IPS-18c (cell line): ENCODE data around the gene NCAM1.

Experiments used
- H3K4me3 ChIP-seq: 2 replicates; pipeline ENCODE4 v1.7.0; 2013; ENCODE audit warnings: low read depth, mild to moderate bottlenecking, low read length, moderate library complexity; ENCODE audit not compliant: insufficient read depth
- H3K9me3 ChIP-seq: one replicate; pipeline ENCODE4 v1.6.1; 2013; ENCODE audit warnings: mild to moderate bottlenecking, low read length, moderate library complexity; ENCODE audit not compliant: control insufficient read depth, insufficient read depth

NCAM1 gene

DNA sequence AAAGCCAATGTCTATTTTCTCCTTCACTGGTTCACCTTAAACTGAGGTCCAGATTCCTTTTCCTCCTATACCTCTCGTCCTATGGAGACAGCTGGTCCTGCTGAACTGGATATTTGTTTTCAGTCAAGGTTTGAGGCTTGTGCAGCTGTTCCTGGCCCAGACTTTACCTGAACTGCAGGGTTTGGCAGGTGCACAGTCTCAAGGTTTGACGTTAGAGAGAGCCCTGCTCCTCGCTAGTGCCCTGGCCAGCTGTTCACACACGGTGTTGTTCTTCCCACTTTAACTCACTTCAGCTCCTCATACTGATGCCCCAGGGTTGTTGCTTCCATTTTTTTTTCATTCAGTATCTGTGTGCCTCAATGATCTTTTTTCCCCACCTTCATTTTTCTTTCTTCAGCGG, 279.2 kb downstream of the NCAM1 start:
- Histone ChIP-seq H3K4me3 (no peak overlapping the region), H3K9me3 (no peaks in the 10 kb centered on the region)

DNA sequence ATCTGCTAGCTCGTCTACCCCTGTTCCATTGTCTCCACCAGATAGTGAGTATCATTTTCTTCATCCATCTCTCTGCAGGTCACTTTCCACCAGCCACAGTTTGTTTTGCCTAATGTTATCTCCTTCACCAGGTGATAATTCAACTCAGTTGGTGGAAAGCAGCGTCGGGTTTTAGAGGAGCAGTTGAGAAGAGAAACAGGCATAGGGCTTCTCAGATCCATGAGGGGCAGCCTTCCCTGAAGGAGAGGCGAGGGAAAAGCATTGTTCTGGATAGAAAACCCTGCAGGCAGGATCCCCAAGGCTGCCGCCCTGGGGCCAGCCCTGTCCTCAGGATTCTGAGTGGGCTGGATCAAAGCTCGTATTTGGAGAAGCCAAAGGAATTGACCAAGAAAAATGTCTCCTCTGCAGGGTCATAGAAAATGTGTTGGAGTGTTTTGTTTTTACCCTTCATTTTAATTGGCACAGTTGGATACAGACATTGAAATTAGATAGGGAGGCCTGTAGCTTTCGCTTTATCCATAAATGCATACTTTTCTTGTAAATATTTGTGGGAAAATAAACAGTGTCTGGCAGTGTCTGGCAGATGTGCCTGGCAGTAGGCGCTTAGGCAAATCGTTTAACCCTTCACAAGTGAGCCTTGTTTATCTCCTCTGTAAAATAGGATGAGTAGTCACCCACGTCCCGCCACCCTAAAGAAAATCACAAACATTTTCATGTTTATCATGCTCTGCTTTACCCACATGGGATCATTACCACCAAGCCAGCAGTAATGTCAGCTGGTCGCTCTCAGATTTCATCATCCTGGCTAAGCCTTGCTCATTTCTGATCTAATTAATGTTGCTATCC, 279.8 kb downstream of the NCAM1 start:
- Histone ChIP-seq H3K9me3 (no peaks in the 10 kb centered on the region), H3K4me3 (no peak overlapping the region)

DNA sequence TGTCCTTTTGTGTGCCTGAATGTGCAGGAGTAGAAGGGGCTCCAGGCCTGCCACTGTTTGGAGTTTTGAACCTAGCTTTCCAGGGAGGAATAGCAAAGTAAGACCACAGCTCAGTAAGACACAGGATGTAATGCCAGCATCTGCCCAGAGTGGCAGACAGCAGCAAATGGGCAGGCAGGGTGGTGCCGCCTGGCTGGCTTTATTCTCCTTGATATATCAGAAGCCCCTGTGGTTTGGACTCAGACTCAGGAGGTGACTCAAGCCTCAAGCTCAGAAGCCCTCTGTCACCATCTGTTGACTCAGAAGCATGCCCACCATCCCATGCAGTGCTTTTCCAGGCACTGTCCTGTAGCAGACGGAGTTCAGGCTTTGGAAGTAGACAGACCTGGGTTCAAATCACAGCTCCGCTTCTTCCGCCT, 280.4 kb downstream of the NCAM1 start:
- Histone ChIP-seq H3K4me3 (no peak overlapping the region), H3K9me3 (no peaks in the 10 kb centered on the region)

DNA sequence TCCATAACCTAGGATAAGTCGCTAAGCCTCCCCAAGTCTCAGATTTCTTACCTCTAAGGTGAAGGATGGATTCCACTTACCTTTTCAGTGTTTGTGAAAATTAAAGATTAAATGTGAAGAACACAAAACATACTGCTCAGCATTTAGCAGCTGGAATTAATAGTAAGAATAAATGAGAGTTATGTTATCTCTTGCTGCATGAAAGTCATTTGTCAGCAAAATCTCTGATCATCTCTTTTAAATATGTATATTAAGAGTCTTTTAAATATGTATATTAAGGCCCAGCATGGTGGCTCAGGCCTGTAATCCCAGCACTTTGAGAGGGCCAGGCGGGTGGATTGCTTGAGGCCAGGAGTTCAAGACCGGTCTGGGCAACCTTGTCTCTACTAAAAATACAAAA, 280.8 kb downstream of the NCAM1 start:
- H3K4me3 ChIP-seq = no peak overlapping the region

DNA sequence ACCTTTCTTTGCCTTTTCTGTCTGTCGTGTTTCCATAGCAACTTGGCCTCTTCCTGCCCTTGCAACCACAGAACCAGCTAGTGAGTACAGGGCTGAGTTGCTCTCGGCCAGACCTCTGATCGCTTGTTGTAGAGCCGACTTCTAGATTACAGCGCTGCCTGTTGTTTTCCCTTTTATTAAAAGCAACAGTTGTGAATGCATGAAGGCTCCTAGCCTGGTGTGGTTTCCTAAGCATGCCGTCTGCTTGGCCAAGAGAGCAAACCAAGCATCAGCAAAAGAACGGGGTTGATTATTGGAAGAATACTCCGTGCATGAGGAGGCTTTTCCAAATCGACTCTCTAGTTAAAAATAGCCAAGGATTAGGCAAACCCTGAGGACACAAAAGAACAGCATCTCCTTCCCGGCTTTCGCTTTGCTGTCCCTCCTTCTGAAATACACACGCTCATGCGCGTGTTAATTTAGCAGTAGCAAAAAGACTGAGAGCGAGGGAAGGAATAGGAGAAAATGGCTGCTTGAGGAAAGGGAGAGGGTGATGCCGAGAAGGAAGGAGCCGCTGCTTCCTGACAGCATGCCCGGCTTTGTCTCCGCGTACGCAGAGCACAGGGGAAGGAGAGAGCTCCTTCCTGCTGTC, 281.7 kb downstream of the NCAM1 start:
- H3K4me3 ChIP-seq = no peak overlapping the region
- H3K9me3 ChIP-seq = no peaks in the 10 kb centered on the region

More for the DNA sequence above, 280.8 kb downstream of the NCAM1 start:
- H3K9me3 ChIP-seq = no peaks in the 10 kb centered on the region

DNA sequence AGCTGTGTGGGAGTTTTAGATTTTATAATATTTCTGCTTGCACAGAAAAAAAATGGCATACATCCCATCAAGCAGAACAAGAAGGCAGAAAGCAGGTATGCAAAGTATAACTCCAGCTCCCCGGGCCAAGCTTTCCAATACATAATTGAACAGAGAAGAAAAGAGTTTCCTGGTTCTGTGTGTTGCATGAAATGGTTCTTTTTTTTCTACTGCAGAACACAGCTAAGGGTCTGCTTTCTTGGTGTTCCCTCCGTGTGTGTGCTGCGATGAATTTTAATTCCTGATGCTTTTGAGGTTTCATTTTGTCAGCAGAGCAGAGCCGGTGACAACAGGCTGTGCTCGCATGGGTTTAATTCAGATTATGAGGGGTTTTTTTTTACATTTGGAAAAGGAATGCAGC, 282.5 kb downstream of the NCAM1 start:
- Histone ChIP-seq H3K4me3 (no peak overlapping the region), H3K9me3 (no peaks in the 10 kb centered on the region)

DNA sequence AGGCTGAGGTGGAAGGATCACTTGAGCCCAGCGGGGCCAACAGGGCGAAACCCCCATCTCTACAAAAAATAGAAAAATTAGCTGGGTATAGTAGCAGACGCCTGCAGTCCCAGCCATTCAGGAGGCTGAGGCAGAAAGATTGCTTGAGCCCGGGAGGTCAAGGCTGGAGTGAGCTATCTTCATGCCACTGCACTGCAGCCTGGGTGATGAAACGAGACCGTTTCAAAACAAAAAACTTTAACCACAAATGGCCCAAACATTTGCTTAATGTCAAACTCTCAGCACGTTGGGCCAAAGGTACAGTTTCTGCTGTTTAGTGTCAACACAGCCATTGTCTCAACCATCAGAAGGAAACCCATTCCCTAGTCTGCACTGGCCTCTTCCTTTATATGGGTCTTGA, 284.0 kb downstream of the NCAM1 start:
- Histone ChIP-seq H3K9me3 (no peaks in the 10 kb centered on the region), H3K4me3 (no peak overlapping the region)

DNA sequence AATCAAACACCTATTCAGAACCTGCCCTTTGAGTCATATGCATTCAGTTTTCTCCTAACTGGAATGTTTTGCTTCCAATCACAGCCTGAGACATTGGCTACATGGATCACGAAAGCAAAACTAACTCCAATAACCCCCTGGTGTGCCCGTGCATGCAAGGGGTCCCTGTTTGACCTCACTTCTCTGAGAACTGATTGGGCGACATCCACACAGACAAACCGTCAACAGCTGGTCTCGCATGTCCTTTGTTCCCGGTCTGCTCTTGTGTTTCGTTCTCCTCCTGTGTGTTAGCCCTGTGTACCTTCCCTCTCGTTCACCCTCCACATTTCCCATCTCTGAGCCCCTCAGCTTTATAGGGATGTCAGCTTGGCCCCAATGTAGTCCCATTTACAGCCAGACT, 286.0 kb downstream of the NCAM1 start:
- Histone ChIP-seq H3K4me3 (no peak overlapping the region), H3K9me3 (no peaks in the 10 kb centered on the region)

DNA sequence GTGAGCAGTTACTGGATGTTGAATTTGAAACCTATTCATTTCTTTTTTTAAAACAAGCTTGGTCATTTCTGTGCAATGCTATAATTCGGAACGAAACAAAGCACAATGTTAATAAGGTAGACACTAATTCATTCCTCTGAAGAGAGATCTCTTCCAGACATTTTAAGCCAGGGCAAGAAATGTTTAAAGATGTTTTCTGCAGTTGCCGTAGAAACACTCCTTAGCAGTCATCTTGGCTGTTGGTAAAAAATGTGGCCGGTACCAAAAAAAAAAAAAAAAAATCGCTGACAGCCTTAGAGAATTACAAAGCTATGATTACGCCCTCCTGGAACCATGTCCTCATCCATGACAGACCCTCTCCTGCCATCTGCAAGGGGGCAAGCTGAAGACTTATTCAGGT, 286.7 kb downstream of the NCAM1 start:
- H3K4me3 ChIP-seq = no peak overlapping the region
- no peaks in the 10 kb centered on the region for H3K9me3 ChIP-seq

DNA sequence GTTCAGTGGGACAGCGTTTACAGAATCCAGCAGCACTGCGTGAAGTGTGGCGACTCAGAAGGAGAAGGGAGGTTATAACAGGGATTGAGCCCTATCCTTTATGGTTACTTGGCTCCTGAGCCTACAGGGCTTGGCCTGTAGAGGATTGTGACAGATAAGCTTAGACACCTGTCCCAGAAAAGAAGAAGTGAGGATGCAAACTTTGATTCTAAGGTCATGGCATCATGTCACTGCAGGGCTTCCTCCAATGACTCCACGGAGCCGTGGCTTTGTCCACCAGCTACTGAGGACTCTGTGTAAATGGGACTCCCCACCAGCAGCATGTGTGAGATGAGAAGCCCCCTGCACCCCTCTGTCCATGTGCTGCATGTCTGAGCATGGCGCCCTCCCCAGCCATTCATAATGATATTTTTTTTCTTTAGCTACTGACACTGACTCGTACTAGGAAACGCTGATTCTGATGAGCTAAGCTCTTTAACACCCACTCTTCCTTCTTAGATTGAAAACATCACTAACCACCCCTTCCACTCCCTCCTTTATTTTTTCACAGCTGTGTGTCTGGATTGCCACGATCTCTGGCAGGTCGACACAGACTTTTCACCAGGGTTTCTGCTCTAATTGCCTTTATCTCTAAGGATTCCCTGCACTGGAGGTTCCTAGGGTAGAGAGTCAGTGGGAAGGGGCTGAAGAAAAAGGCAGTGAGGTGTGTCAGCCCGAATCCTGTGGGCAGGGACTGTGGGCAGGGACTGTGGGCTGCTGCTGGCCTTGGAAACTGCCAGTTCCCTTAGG, 287.7 kb downstream of the NCAM1 start:
- no peaks in the 10 kb centered on the region for H3K9me3 ChIP-seq
- no peak overlapping the region for H3K4me3 ChIP-seq

DNA sequence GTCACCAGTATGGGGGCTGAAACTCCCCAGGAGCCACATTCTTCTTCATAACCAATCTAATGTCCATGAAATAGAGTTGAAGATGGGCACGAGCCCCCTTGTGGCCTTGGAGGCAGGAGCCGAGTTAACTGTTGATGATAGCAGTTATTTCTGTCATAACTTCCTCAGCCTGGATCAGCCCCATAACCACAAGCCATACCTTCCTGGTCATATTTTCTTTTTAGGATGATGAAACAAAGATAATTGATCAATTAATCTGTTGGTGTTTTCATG, 288.2 kb downstream of the NCAM1 start:
- Histone ChIP-seq H3K4me3 (no peak overlapping the region), H3K9me3 (no peaks in the 10 kb centered on the region)

DNA sequence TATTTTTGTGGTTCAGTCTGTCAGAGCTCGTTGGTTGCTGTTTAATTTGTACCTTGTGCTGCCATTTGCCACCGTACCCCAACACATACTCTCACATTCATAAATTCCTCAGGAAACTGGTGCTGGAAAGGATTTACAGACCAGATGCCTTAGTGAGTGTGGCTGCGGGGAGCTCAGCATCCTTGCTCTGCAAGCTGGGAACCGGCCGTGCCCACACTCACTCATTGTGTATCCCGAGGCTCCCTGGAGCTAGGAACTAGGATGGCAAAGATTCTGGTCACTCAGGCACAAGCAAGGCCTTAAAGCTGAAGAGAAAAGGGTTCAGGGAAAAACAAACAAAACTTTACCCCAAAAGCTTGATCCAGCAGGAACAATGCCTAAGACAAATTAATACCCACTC, 288.6 kb downstream of the NCAM1 start:
- no peak overlapping the region for H3K4me3 ChIP-seq
- H3K9me3 ChIP-seq = no peaks in the 10 kb centered on the region

DNA sequence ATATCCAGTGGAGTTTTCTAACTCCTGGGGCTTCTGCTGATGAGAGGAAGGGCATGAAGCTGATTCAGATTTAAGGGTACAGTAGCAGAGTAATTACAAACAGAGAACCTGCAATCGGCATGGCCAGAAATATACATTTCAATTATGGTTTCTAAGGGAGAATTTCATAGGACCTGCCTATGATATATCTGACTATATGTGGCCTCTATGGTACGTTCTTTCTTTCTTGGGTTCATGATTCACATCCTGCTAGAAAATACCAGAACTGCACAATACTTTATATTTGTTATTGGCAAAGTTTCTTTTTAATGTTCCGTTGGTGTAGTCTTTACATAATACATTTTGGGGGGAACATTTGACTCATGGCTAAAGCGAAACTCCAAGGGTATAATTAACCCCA, 290.1 kb downstream of the NCAM1 start:
- Histone ChIP-seq H3K4me3 (no peak overlapping the region), H3K9me3 (no peaks in the 10 kb centered on the region)

DNA sequence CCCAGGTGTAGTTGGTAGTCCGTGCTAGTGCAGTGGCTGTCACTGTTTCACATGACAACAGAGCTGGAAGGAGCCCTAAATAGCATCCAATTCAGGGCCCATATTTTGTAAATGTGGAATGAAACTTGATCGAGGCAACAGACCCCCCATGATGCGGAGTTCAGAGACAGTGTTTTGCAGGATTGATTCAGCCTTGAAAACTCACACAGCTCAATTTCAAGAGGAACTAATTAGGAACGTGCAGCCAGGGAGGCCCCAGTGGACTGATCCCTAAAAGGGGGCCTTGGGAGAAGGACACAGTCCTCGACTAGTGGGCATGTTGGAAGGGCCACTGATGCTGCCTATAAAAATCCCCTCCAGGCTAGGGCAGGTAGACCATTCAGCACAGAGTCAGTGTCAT, 292.2 kb downstream of the NCAM1 start:
- H3K9me3 ChIP-seq = no peaks in the 10 kb centered on the region
- no peak overlapping the region for H3K4me3 ChIP-seq

DNA sequence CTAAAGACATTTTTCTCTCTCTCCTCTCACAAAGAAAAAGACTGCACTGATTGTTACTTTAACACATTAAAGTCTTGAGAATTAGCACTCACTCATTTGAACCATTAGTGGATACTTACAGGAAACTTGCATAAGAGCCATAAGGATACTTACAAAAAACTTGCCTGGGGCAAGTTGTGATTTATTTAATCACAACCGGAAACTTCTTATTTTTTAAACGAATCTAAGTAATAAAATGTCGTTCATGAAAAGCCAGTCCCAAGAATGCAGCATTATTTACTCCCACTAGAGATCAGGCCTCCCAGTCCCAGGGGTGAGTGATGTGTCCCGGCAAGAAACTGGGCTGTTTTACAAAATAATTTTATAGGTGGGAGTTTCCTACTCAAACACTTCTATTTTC, 293.9 kb downstream of the NCAM1 start:
- H3K4me3 ChIP-seq = no peak overlapping the region
- no peaks in the 10 kb centered on the region for H3K9me3 ChIP-seq

DNA sequence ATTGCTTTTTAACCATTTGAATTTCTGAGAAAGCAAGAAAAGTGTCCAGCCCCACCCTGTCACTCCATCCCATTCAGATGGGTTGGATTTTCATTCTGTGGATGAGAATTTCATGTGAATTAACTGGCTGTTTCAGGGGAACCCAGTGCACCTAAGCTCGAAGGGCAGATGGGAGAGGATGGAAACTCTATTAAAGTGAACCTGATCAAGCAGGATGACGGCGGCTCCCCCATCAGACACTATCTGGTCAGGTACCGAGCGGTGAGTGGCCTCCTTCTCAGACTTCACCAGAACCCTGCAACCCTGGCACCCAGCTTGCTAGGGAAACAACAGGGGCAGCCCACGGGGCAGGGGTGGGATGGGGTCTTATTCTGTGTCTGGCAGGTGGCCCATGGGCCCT, 294.5 kb downstream of the NCAM1 start:
- Histone ChIP-seq H3K9me3 (no peaks in the 10 kb centered on the region), H3K4me3 (no peak overlapping the region)

DNA sequence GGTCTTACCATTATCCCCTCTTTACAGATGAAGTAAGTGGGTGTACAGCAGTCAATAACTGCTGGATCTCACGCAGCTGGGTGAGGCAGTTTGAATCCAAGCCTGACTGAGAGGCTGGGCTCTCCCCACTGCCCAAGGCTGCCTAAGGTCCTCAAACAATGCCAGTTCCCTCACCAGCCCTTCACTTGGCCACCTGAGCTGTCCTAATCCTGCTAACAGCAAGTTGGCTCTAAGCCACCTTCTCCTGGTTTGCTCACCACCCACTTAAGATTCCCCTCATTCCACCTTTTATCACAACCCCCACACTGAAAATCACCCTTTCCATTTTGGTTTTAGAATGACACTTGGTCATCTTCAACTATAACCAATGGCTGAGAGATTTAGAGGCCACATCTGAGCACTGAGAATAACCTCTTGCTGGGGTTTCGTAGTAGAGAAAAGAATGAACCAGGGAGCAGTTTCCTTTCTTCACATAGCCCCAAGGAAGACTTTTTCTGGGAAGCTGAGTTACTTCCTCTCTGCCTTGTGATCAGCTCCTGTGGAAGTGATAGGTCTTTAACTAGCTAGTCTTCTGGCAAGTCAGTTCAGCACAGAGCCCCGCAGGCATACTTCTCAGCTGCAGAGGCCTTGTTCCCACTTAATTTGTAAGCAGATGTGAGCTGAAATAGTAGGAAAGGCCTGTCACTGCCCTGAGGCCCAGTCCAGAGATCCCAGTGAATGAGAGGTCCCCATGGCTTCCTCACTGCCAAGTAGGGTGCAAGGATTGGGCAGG, 295.4 kb downstream of the NCAM1 start:
- no peaks in the 10 kb centered on the region for H3K9me3 ChIP-seq
- H3K4me3 ChIP-seq = no peak overlapping the region

DNA sequence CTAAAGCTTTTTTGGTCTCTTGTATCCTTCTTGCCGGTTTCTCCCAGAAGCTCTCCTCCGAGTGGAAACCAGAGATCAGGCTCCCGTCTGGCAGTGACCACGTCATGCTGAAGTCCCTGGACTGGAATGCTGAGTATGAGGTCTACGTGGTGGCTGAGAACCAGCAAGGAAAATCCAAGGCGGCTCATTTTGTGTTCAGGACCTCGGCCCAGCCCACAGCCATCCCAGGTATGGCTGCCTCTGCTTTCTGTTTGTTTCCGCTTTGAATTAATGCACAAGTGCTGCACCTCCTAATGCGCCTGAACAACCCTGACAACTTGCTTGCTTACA, 298.8 kb downstream of the NCAM1 start:
- H3K4me3 ChIP-seq = no peak overlapping the region
- H3K9me3 ChIP-seq = no peaks in the 10 kb centered on the region
